Stimulated activated CD8-positive, alpha-beta memory T cell treated with anti-CD3 and anti-CD28 coated beads, Interleukin-12 subunit alpha, Interleukin-12 subunit beta, amount 100 ng/mL, for 24 hours (primary cell): ENCODE measurements around the gene CFL1.
"Not testable (repeated sequence)": the region's sequence is repeated elsewhere in the genome, so short reads cannot be mapped to it uniquely, and the experiment has no call there.

Source experiments
- DNase-seq: peaks from one replicate; pipeline ENCODE4 v3.0.0-alpha.2; 2020; ENCODE audit errors: extremely low read depth

Gene CFL1

DNA sequence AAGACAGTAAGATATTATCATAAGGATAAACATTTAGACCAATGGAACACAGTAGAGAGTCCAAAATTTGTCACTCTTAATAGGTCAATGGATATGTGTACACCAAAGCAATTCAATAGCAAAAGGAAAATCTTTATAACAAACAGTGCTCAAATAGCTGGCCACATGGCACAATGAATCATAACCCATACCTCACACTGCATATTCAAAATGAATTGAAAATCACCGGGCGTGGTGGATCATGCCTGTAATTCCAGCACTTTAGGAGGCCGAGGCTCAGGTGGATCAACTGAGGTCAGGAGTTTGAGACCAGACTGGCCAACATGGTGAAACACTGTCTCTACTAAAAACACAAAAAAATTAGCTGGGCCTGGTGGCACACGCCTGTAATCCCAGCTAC is 15.8 kb downstream of the CFL1 start:
- DNase-seq: no peak

DNA sequence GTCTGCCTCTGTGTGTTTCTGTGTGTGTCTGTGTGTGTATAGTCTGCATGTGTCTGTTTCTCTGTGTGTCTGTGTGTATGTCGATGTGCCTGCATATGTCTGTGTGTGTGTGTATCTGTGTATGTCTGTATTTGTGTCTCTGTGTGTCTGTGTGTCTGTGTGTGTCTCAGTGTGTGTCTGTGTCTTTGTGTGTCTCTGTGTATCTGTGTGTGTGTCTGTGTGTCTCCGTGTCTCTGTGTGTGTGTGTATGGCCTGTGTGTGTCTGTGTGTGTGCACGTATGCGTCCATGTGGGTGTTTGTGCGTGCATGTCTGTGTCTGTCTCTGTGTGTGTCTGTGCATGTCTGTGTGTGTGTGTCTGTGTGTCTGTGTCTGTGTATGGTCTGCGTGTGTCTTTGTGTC is 23.8 kb downstream of the CFL1 start:
- DNase-seq: no peak

GRCh38 chr11:65833297-65834030 is 24.5 kb downstream of the CFL1 start, which contains the start of gene SNX32:
Gene SNX32, plus strand, starts transcription at chr11:65833963. Its CDS starts 103 bp downstream, at chr11:65834066.
- DNase-seq: peak; percentile 89

DNA sequence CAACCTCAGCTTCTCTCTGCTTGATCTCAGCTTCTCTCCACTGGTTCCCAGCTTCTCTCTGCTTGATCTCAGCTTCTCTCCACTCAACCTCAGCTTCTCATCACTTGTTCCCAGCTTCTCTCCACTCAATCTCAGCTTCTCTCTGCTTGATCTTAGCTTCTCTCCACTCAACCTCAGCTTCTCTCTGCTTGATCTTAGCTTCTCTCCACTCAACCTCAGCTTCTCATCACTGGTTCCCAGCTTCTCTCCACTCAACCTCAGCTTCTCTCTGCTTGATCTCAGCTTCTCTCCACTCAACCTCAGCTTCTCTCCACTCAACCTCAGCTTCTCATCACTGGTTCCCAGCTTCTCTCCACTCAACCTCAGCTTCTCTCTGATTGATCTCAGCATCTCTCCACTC is 25.7 kb downstream of the CFL1 start:
- DNase-seq: not testable (repeated sequence)

GRCh38 chr11:65829459-65829858 is 28.5 kb downstream of the CFL1 start:
- no peak for DNase-seq

DNA sequence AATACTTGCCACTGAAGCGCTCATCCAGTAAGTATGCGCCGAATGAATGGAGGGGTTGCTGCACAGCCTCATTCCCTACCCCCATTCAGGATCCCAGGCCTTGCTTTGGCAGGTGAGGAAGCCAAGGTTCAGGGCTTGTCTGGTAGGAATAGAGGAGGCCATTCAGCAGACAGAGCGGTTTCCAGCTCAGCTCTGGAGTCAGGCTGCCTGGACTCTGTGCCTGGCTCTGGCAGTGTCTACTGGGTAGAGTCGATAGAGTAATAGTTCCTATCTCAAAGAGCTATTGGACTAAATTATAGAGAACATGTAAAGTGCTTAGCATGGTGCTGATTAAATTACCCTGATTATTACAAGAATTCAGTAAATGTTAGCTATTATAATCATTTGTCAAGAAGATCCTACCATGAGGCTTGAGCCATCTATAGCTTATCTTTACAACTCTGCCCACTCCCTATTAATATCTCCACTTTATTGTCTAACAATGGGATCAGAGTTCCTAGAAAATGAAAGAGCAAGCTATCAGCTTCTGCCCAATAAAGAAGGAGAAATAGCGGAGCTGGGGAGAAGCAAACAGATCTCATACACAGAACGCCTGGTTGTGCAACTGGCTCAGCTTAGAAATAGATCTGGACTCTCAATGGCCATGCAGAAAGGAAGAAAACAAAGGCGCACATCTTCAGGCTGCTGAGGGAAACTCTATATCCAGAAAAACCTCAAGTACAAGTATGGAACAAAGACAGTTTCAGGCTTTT is 30.8 kb downstream of the CFL1 start:
- DNase-seq: no peak

DNA sequence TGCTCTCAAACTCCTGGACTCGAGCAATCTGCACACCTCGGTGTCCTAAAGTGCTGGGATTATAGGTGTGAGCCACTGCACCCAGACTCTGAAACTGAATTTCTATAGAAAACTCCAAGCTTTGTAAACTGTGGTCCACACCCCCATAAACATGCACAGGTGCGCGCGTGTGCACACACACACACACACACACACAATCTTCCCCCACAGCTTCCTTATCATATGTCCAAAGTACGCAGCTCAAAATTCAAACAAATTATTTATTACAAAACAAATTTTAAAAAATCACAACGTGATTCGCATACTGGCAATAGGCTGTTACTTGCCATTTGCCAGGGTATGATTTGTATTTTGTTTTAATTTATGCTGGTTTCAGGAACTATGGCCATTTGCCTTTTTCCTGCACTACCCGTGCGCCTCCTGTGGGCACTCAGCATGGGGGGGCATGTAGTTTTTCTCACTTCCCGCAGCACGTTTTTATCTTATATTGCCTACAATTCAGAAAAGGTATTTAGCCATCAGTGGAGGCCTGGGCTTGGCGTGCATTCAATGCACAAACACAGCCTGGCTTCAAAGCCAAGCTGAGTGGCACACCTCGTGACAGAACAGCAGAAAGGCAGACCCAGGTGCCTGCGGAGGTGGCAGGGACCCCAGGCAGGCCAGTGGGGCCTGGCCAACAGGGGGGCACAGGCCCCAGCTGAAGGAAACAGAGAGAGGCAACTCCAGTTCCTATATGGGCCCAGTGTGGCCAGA is 35.0 kb downstream of the CFL1 start:
- no peak for DNase-seq

- no peak for DNase-seq
Observed at GRCh38 chr11:65821107-65821506, 36.9 kb downstream of the CFL1 start.

DNA sequence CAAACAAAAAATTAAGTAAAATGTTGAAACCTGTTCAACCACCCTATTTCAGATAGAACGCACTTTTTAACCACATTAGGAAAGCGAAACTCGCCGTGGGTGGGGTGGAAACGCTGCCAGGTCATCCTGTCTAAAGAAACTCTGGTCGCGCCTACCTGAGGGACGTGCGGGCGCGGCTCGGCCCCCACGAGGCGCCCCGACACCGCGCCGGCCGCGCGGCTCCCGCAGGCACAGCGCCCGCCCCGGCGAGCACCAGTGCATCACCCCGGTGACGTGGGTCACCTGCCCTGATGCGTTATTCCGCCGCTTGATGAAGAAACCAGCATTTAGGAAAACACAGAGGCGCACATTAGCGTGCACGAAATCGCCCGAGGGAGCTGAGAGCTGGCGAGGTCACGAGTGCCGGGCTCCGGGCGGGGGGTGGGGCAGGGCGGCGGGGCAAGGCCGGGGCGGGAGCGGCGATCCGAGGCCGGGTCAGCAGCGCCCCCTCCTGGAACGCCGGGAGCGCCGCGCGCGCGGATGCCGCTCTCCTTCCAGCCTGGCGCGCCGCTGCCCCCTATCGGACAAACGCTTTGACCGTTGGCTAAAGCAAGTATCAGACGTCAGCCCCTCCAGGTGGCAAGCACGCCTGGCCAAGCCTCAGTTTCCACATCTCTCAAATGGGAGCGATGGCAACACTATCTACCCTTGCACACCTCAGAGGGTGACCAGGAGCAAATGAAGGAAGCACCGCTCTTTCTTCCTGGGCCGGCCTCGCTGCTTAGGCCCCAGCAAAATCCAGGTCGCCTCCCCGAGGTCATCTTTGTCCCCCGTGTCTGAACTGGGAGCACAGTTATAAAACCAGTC is 39.9 kb downstream of the CFL1 start:
- peak; percentile 87 for DNase-seq

DNA sequence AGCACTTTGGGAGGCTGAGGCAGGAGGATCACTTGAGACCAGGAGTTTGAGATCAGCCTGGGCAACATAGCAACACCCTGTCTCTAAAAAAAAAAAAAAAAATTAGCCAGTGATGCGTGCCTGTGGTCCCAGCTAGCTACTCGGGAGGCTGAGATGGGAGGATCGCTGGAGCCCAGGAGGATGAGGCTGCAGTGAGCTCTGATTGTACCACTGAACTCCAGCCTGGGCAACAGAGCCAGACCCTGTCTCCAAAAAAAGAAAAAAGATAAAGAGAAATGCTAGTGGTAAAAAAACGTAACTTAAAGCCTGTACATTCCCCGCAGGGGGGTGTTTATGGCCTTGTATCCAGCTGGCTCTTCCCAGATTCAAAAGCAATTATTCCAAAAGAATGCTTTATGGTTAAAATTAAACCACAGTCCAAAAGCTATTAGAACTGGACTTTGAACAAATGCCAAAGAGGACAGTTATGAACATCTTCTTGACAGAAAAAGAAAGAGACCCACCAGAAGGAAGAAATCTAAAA is 40.6 kb downstream of the CFL1 start:
- no peak for DNase-seq

- DNase-seq: no peak
Observed at GRCh38 chr11:65816696-65817095, 41.3 kb downstream of the CFL1 start.

GRCh38 chr11:65814986-65815565 is 42.9 kb downstream of the CFL1 start:
- no peak for DNase-seq

- DNase-seq: no peak
Observed at GRCh38 chr11:65814131-65814985, 43.6 kb downstream of the CFL1 start.

DNA sequence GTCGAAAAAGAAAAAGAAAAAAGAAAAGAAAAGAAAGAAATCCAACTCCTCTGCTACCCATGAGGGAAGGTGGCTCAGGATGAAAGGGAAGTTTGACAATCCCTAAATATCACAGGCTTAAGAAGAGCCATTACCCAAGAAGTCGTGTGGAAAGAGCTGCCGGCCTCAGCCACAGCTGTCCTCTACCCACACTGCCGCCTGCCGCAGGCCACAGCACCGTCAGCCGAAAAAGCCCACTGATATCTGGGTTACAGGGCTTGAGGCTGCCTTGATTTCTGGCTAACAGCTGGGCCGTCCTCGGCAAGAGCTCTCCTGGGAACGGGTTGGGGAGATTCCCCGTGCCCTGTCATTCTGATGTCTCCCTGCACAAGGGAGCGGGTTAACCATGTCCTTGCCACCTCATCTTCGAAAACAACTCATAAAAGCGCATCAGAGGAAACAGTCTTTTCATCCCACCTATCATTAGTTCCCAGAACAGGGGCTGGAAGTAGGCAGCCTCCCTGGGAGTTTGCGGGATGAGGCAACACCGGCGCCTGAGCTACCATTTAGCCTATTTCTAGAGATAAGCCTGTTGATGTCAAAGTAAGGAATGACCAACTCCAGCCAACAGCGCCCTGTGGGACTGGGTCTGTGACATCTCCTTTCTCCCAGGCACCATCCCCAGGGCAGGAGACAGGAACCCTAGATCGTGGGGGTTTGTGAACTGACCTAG is 46.1 kb downstream of the CFL1 start:
- no peak for DNase-seq

GRCh38 chr11:65810046-65810868 is 47.7 kb downstream of the CFL1 start:
- no peak for DNase-seq

DNA sequence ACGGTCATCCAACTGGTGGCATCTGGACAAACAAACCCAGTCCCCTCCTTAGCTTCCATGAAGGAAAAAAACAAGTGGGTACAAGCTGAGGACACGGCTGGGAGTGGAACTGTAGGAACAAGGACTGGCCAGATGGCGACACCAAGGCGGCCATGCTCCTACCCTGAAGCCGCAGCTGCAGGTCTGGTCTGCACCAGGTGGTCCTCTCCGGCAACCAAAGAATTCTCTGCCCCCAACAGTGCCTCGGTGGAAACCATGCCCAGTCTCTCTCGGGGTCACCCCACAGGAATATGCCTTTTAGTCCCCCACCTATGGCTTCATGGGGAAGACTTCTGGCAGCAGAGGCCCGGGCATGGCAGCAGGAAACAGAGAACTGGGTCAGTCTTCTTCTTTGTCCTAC is 48.5 kb downstream of the CFL1 start:
- DNase-seq: no peak

DNA sequence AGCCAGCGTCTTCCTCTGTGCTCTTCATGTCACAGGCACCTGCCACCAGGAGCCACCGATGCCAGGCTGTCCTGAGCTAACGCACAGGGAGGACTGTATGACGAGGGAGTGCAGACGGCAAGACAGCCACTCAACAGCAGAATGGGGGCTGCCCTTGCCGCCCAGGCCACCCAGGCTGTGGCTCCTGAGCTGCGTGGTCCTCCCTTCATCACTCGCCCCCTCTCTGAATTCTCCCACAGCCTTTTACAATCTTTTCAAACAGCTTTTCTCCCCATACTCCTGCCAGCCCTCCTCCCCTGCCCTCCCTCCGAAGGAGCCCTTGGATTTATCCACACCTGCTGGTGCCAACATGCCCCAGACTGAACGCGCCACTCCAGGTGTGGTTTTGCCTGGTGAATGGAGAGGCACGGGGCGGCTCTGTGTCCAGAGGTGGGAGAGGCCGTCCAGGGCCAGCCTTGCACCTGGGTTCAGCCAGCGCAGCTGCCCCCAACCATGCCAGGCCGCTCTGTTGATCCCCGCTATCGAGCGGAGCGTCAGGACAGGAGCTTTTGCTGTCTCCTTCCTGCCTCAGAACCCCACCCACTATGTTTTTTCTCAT is 49.1 kb downstream of the CFL1 start:
- DNase-seq: no peak

DNA sequence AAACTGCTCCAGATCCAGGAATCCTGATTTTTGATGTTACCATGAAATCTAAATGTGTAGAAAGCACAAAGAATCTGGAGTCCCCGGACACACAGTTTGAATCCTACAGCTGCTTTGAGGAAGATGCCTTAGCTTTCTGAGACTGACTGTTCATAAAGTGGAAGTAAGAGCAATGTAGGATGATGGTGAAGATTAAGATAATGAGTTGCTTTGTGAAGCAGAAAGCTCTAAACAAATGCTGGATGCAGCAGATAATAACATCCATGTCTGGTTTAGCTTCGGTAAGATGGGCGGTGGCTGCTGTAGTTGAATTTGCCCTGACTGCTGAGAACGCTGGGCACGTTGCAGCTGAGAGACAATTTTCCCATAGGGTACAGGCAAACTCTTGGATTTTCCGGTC is 51.0 kb downstream of the CFL1 start:
- DNase-seq: no peak
